GM18867 (cell line): ENCODE results near the gene ARFGAP2.
A peak's percentile ranks its signal among the peaks of the same experiment; 100 is the strongest.

Source experiments
- ATAC-seq: cut with Tn5 transposase; IDR thresholded peaks from one replicate; pipeline ENCODE4 v1.9.1; 2021; ENCODE audit warnings: mild to moderate bottlenecking, moderate library complexity; ENCODE audit not compliant: unreplicated experiment

The ARFGAP2 gene

GRCh38 chr11:47187723-47188122 lies 11.0 kb upstream of the ARFGAP2 start:
- ATAC-seq: no peak

DNA sequence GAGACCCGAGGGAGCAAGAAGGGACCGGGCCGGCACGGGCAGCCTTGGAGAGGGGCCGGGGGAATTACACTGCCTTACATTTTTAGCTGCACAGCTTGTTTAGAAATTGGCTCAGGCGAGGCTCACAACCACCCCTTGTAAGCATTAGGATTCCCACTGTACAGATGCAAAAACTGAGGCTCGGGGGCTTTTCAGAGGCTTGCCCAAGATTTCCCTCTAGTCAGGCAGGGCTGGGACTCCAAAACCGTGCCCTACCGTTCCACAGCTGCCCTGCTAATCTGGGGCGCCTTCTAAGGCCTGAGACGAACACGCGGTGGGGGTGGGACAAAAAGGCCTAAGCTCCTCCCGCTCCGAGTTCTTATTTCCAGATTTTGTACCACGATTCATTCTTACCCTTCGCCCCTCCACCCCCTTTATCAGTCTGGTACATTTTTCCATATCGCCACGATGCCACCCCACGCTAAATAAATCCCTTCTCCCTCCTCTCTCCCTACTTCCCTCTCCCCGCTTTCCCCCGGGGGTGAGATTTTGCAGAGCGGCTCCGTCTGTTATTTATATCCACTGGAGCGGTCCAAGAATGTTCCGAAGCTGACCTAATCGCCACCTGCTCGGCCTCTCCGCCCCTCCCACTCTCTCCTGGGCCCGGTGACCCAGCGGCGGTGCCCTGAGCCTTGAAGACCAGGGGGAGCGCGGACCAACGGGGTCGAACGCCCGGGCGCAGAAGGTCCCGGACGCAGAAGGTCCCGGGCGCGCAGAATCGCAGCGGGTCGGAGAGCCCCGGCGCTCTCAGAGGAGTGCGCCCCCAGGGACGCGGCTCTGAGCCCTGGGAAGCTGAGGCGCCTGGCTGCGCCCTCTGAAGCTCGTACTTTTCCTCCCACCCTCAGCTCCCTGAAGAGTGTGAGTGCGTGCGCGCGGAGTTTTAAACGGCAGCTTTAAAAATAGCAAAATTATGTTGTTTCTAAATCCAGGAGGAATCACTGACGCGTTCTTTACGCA lies 10.3 kb upstream of the ARFGAP2 start:
- ATAC-seq: peak; percentile 24

- peak; percentile 59 for ATAC-seq
Measured at GRCh38 chr11:47186076-47186699, 9.5 kb upstream of the ARFGAP2 start, which contains the start of gene PACSIN3. TSS of gene PACSIN3 (minus strand) at chr11:47186434. CDS start at chr11:47182727, 3,707 bp downstream.

GRCh38 chr11:47185305-47186075 lies 8.8 kb upstream of the ARFGAP2 start:
- ATAC-seq: no peak

DNA sequence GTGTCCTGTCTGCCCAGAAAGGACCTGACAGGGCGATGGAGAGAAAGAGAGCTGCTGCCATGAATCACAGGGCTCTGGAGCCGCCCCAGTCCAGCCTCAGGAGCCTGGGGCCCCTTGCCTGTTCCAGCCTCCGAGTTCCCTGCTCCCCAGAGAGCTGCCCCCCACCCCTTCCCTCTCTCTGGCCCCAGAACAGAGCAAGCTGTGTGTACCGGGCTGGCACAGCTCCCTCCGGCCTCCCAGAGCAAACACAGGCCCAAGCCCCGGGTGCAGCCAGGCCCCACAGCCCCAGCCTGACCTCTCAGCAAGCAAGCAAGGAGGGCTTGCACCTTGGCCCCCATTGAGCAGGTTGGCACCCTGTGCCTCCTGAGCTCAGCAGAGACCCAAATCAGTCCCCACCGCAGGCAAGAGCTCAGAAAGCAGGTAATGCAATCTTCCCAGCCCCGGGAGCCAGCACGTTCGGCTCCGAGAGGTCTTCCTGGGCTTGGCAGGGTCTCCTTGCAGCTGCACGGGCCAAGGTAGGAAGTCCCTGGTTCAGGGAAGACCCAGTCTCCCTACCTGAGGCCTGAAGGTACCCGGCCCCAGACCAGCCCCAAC lies 8.1 kb upstream of the ARFGAP2 start:
- no peak for ATAC-seq

- ATAC-seq: no peak
Measured at GRCh38 chr11:47183969-47184368, 7.3 kb upstream of the ARFGAP2 start.

DNA sequence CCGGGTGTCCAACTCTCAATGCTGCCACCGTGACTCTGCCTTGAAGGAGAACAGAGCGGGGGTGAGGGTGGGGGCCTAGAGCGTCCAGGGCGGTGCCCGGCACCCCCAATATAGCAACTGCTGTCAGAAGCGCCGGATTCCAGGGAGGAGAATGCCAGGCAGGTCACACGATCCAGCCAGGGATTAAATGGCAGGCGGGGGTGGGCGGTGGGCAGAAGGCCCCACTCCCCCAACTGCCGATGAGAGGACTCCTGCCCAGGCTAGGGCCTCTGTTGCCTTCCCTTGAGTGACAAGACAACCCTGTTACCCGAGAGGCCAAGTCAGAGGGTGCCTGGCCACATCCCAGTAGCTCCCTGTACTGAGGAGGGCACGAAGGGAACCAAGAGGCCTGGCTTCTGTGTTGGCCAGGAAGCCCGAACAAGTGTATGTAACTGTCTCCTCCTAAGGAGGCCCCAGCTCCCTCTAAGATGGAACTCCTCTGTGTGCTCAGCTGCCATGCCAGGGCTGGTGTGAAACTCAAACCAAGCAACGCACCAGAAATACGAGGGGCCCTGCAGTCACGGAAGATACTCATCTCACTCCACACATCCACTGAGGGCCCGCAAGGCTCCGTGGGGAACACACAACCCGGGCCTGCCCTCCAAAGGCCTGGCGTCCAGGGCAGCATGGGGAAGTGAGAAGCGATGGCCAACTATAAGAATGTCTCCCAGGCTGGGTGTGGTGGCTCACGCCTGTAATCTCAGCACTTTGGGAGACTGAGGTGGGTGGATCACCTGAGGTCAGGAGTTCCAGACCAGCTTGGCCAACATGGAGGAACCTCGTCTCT lies 6.6 kb upstream of the ARFGAP2 start:
- no peak for ATAC-seq

DNA sequence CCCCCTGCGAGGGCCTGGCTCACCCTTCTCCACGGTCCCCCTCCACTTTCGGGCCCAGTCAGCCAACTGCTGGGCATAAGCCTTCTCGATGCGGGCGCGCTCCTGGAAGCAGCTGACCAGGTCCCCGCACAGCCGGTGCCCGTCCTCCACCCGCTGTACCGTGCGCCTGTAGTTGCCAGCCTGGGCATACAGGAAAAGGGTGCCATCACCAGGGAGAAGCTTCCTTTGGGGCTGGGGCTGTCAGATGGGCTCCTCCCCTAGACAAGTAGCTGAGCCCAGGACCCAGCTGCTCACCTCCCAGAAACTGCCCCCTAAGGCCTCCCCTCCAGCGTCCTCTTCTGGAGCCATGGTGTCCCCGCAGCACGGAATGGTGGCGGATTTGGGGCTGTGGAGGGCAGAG lies 5.7 kb upstream of the ARFGAP2 start:
- ATAC-seq: no peak

- ATAC-seq: no peak
Measured at GRCh38 chr11:47181271-47181670, 4.6 kb upstream of the ARFGAP2 start.

GRCh38 chr11:47180006-47180787 lies 3.5 kb upstream of the ARFGAP2 start:
- ATAC-seq: no peak

DNA sequence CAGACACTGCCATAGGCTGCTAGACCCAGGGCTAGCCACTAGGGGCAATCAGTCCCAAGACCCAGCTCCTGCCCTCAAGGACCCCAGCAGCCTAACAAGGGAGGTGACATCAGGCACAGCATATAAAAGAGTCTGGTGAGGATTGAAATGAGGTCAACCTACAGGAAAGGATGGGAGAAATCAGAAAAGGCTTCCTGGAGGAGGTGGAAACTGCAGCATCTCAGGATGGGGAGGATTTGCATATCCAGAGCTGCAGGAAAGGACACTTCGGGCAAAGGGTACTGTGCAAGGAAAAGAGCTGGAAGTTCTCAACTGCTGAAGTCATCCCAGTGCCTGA lies 2.9 kb upstream of the ARFGAP2 start:
- no peak for ATAC-seq

DNA sequence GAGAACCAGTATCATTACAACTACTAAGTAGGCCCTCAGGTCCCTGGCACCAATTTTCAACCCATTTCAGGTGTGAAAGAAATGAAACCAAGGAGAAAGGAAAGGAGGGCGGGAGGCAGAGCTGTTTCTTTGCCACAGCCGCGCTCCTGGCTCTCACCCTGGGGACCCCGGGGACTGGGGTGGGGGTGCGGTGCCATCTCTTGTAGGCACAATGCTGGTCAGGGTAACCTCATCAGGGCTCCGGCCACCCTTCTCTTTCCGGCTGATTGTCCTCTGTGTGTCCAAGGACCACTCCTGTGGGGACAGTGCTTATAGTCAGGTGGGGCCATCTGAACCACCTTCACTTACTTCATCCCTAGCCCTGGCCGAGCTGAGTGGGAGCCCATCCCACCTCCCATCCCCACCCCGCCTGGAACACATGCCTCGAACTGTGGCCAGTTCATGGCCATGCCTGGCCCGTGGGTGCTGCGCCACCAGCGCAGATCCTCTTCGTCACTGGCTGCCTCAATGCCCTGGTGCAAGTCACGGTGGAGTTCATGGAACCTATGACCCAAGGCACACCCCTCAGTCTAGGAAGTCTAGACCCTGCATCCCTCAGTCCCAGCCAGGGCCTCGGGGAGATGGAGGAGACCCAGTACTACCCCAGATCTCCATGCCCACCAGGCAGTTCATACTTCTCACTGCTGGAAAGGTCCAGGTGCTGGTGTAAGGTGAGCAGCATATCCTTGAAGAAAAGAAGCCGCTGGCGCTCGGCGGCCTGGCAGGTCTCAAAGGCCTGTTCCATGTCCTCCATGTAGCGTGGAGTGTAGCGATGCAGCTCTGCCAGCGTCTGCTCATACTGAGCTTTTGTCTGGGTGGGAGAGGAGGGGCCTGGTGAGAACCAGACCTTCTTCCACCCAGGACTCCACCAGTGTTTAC lies 2.3 kb upstream of the ARFGAP2 start:
- ATAC-seq: no peak

DNA sequence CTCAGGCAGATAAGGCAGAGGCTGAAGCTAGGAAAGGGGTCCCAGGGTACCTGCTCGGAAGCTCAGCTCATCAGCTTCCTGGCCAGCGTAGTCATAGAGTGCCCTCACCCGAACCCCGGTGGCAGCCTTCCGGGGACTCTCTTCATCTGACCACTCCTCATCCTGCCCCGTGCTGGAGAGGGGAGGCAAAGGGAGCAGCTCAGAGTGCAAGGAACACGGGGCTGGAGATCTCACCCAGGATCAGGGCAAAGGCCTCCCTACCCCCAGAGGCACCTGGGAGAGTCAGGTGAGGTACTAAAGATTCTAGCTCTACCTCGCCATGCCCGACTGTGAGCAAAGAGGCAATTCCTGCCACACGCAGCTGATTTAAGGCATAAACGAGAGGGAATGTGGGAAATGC lies 1.6 kb upstream of the ARFGAP2 start:
- no peak for ATAC-seq

GRCh38 chr11:47177846-47178245 lies 1.2 kb upstream of the ARFGAP2 start:
- ATAC-seq: no peak

GRCh38 chr11:47177229-47177845 lies 658 bp upstream of the ARFGAP2 start:
- peak; percentile 41 for ATAC-seq

DNA sequence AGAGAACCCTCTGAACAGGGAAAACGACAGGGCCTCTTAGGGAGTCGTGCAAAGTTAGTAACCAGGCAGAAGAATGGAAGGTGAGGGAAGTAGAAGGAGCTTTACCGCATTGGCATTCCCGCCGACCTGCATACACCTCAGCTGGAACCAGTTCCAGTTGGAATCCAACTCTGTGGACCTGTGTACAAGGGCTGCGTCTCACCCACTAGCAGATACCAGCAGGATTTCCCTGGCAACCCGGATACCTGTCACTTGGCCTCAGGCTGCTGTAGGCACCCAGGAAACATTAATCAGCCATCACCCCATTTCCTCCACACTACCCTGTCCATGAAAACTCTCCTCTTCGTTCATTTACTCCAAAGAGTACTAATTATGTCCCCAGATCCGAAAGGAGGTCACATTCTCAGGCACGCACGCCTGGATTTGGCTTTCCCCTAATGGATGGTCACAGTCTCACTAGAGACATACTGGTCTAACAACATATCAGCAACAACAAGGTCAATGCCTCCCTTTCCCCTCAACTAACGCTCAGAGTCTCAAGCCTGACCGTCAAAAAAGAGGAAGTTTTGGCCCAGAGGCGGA lies 842 bp downstream of the ARFGAP2 start:
- no peak for ATAC-seq

DNA sequence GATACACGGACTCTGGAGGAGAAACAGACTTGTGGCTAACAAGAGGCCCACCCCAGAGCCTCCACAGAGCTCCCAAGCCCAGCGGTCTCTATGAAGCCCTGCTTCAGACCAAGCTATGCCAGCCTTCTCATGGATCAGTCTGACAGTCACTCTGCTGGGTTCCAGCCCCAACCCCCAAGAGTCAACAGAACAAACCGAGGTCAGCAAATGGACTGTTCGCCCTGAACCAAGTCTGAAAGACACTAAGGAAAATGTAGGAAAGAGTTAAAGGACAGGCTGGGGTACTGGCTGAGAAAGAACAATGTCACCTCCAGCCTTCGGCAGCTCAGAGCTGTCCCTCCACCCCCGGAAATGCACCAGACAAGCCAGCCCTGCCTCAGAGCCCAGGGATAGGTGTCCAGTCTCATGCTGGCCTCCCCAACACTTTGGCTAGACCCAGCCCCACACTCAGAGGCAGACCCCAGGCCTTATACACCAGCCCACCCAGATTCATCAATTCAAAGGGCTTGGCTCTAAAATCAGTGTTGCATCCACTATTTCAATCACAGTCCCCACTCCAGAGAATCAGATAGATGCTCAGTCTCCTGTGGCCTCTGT lies 3.8 kb downstream of the ARFGAP2 start:
- no peak for ATAC-seq
